ENCODE measurements around the gene ICAM2.
"Not testable (repeated sequence)": the region's sequence is repeated elsewhere in the genome, so short reads cannot be mapped to it uniquely, and the experiment has no call there.

ICAM2 gene

DNA sequence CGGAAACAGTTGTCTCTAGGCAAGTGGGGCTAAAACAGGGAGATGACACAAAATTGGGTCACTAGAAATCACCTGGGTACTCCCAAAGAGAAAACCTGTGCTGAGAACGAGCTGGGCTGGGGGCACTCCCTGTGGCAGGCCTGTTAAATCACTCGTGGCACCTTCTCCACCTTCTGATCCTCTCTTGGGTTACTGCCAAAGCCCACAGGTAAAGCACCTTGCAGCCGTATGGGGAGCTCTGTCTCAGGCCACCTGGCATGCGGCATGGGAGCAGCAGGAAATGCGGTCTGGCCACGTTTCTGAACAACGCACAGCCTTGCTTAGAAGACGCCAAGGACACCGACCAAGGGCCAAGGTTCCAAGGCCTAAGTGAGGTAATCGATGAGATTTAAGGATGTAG lies 21.5 kb upstream of the ICAM2 start:
- no peak for DNase-seq

DNA sequence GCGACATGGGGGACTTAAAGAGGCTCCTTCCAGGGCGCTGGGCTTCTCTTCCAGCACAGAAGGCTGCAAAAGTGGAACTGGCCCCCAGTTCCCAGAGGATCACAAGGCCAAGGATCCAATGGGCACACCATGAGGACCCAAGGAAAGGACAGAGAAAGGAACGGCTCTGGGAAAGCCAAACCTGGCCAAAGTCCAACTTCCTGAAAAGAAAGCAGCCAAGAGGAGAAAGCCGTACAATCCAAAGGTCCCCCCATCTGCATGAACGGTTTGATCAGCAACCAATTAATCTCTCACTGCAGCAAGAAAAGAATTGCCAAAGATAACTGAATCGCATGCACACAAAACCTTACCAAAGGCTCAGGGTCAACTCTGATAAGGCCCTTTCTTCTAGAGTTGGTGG lies 19.8 kb upstream of the ICAM2 start:
- no peak for DNase-seq

DNA sequence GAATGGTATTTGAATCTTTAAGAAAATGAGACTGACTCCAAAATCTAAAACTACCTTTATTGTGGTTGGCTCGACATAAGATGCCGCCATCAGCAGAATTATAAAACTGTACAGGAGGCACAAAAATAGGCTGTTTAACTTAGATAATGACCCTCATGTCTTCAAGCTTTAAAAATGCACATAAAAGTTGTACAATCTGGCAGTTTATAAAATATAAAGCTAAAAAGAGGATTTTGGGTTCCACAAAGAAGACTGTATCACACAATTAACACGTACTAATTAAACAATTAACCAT lies 18.6 kb upstream of the ICAM2 start:
- DNase-seq, result no peak

DNA sequence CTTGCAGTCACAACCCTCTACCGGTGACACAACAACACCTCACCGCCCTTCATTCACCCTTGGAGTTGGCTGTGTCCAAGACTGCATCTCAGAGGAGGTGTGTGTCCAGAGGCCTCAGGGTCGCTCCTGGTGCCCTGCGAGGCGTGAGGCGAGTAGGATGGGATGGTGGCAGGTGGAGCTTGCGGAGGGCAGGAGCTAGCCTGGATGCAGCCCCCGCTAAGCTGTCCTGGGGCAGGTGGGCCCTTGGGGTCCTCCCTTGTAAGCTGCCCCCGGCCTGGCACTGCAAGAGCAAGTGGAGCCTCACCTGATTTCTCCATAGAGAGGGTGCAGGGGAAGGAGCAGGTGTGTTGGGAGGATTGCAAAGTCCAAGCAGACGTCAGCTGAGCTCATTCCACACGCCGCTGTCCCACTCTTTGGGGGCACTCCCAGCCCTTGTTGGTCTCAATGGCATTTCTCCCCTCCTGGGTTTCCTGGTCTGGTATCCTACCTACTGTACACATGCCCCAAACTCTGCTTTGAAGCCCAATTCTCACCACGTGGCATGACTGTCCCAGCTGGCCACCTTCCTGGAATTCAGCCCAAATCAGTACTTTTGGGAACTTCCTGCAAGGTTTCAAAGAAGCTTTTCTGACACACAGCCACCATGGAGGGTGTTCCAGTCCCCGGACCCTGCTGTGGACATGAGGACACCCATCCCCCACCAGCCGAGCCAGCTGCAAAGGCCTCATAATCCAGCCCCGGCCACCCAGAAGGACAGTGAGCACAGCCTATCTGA lies 18.1 kb upstream of the ICAM2 start:
- DNase-seq, result no peak

DNA sequence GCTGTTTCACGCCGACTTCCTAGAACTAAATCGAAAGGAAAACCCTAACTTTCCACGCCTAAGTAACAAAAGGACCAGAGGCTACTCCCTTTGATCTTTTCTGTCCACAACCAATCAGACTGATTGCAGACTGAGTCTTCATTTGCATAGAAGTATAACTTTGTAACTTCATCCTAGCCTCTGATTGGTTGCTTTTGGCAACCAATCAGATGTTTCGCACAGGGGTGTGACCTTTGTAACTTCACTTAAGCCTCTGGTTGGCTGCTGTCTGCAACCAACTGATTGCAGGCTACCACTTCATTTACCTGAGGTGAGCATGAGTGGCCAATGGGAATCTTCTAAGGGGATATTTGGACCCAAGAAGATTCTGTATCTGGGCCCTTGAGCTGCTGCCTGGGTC lies 17.4 kb upstream of the ICAM2 start:
- DNase-seq, result no peak

DNA sequence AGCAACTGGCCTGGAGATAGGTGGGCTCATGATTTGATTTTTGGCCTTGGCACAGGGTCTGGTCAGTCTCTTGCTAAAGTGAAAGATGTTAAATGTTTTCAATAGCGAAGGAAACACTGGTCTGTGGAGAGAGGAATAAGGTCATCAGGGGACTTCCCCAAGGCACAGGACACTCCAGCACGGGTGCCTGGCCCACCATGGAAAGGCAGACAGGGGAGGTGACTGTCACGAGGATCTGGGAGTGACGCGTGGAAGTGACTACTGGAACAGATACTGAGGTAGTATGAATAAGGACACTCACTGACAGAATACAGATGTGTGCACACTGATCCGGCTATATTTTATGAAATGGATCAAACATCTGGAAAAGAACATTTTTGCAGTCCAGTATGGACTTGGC lies 16.7 kb upstream of the ICAM2 start:
- DNase-seq, result no peak

DNA sequence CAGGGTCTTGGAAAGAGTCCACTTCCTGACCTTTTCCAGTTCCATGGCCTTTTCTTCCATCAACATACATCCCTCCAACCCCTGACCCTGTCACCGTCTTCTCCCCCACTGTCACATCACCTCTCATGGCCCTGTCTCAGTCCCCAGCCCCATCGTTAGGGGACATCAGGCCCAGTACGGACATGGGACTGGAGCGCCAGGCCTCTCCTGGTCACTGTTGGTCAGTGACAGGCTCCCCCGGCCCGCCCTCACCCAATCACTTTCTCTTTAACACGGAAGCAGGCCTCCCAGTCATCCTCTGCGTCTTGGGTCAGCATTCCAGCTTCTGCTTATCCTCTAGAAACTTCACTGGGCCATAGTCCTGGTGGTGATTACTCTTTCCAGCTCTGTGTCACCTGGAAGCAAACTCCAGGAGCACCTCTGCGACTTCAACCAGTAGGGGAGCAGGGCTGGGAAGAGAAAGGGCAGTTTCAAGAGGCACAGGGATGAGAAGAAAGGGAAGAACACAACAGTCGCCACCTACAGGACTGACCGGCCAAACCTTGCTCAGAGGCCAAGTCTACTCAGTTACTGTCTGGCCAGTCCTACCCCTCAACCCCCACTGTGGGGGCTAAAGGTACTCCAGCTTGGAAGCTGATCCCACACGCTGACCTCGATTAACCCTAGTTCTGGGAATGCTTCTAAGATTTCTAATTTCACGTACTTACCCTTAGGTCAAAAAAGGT lies 15.9 kb upstream of the ICAM2 start:
- no peak for DNase-seq

DNA sequence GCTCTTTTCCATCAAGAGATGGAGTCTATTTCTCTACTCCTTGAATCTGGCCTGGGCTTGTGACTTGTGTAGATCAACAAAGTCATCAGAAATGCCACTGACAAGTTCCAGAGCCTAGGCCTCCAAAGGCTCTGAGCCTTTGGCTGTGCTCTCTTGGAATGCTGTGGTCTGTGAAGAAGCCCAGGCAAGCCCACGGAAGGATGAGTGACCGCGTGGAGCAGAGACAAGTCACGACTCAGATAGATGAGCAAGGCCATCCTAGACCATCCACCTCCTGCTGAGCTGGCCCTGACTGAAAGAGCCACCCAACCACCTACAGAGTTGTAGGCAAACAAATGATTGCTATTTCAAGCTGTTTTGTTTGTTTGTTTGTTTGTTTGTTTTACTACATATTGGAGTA lies 11.6 kb upstream of the ICAM2 start:
- DNase-seq, result no peak

DNA sequence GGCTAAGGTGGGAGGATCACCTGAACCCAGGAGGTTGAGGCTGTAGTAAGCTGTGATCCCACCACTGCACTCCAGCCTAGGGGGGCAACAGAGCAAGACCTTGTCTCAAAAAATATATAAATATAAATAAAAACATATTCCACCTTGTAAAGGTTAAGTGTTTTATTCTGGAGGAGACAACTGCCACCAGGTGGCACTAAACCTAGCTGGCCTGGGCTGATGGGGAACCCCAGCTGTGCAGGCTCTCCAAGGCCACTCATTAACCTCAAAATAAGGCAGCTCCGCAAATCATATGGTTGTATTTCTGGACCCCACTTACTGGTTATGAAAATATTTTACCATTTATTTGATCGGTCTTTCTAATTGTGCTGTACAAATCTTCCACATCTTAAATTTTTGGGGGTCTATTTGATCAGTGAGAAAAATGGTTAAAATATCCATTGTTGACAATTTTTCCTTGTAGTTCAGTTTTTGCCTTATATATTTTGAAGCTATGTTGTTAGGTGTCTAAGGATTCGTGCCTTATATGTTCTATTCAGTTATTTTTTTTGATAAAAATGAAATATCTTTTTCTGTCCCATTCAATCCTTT lies 8.5 kb upstream of the ICAM2 start:
- peak; percentile 54 to 65 for DNase-seq

DNA sequence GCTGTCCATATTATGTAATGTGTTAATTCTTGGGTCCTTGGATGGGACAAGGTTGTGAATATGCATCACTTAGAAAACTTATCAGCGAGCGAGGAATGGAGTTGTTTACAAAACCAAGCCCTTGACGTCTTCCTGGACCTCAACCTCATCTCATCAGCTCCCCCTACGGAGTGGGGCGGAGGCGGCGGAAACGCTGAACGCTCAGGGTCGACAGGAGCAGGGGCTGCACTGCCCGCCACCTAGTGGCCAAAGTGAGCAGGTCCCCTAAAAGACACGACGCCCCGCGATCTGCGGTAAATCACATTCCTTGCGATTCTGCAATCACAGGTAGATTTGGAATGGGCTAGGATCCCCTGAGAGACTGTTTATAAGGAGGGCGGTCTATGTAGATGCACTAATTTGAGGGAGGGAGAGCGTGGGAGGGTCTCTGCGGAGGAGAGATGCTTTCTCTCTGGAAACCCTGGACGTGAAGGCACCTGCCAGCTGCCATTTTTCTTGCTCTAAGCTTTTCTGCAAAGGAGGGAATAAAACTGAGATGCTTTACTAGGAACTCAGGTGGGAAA lies 5.4 kb upstream of the ICAM2 start:
- DNase-seq, result peak; percentile 70 to 79

DNA sequence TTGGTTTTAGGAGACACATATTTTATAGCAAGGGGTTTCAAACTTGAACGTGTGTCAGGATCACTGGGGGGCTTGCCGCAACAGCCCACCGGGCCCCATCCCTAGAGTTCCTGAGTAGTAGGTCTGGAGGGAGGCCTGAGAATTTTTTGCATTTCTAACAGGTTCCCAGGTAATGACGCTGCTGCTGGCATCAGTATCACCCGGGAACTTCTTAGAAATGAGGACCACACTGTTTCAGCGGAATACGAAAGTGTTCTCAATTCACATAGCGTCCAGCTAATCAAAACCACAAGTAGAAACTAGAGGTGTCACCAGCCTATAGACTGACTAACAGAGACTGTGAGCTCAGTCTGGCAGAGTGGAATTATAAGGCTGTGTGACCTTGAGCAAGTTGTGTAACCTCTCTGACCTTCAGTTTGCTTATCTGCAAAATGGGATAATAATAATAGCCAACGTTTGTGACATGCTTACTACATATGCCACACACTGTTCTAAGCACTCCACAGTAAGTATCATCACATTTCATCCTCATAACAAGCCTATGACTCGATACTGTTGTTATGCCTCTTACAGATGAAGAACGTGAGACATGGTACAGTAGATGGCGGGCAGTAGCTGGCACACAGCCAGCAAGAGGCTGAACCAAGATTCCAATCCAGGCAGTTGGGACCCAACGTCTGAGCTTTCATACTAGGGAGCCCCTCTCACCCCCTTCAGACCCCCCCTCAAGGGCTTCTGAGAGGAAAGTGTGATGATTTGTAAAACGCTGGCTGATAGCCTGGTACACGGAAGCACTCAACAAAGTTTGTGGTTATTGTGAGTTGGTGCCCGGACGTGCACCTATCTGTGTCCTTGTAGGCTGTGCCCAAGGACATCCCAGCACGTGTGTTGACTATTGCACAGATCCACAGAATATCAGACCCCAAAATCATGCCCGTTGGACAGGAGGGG lies 4.6 kb upstream of the ICAM2 start:
- no peak for DNase-seq

DNA sequence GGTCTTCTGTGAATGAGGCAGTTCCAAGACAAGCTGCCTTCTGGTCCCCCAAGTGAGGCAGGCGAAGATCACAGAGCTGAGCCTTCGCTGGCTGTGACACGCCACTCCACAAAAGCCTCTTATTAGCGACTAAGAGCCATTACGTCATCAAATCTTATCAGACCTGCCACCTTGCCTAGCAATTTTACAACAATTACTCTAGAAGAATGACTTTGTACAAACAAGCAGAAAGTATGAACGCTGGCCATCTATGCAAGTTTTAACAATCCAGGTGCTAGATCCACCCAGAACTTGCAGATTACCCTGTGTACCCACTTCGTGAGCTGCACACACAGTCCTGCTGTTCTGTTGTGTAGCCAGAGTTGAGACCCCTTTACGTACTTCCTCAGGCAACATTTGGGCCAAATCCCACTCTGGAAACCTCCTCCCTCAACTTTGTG lies 3.8 kb upstream of the ICAM2 start:
- DNase-seq, result no peak

DNA sequence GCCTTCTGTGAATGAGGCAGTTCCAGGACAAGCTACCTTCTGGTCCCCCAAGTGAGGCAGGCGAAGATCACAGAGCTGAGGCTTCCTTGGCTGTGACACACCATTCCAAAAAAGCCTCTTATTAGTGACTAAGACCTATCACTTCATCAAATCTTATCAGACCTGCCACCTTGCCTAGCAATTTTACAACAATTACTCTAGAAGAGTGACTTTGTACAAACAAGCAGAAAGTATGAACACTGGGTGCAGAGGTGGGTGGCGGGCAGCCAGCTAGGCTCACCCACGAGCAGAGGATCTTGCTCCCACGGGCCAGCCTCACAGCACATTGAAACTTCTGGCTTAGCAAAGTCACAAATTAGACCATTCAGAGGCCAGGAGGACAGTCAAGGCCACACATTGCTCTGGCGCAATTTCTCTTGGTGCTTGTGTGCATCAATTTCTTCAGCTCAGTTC lies 2.2 kb upstream of the ICAM2 start:
- DNase-seq, result no peak

DNA sequence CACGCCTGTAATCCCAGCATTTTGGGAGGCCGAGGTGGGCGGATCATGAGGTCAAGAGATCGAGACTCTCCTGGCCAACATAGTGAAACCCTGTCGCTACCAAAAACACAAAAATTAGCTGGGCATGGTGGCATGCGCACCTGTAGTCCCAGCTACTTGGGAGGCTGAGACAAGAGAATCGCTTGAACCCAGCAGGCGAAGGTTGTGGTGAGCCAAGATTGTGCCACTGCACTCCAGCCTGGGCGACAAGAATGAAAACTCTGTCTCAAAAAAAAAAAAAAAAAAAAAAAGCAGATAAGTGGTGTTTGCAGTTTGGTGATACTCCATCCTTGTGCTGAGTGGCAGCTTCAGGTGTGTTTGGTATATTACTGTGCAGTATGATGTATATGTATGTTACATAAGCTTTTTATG lies 877 bp downstream of the ICAM2 start:
- DNase-seq, result not testable (repeated sequence)

DNA sequence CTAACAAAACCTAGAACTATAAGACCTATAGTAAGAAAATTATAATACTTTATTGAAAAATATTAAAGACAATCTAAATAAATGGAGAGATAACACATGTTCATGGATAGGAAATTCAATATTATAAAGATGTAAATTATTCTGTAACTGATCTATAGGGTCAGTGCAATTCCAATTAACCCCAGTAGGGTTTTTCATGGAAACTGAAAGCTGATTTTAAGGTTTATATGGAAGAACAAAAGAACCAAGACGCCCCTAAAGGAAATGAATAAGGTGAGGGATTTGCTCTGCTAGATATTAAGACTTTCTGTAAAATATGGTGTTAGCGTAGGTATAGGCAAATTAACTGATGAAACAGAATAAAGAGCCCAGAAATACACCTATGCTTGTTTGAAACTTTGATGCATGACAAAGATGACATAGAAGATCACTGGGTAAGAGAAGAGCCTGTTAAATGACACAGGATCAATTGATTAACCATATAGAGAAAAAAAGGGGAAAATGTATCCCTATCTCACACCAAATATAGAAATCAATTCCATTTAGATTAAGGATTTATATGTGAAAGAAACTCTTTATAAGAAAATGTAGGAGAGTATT lies 3.0 kb downstream of the ICAM2 start:
- no peak for DNase-seq

DNA sequence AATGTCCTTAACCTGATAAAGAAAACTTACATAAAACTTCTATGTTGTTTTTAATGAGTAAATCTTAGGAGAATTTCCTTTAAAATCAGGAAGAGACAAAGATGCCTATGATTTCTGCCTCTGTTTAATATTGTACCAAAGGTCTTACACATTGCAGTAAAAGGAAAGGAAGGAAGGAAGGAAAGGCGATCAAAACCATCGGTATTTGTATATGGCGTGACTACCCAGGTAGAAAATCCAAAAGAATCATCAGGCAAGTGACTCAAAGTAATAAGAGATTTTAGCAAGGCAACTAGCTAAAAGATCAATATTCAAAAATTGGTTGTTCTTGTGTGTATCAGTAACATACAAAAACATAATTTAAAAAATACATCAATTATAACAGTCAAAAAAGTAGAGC lies 3.5 kb downstream of the ICAM2 start:
- no peak for DNase-seq

DNA sequence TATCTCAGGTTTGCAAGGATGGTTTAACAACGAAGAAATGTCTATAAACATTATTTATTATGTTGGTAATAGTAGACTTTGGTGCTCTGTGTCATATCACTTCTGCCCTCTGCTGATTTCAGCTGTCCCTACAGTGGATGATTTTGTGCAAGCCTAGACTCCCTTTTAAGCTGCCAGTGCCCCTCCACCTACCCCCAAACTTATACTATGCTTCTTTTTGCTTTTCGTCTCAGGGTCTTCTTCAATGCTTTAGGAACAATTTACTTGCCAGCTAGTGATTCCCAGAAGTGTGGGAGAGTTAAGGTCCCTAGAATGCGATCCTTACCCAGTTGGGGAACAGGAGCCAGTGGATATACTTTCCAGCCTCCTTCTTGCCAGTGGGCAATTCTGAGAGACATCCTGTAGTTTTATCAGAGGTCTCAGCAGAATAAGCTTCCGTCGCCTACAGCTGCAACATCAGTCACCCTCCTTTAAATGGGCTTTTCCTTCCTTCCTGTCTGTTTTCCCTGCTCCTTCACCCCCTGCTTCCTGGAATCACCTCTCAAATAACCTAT lies 4.1 kb downstream of the ICAM2 start:
- no peak for DNase-seq

DNA sequence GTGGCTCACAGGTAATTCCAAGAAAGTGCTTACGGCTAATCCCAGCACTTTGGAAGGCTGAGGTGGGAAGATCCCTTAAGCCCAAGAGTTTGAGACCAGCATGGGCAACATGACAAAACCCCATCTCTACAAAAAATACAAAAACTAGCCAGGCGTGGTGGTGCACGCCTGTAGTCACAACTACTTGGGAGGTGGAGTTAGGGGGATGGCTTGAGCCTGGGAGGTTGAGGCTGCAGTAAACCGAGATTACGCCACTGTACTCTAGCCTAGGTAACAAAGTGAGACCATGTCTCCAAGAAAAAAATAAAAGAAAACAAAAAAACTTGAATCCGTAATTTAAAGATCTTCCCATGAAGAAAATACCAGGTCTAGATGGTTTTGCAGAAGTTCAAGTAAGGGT lies 5.0 kb downstream of the ICAM2 start:
- DNase-seq, result no peak

DNA sequence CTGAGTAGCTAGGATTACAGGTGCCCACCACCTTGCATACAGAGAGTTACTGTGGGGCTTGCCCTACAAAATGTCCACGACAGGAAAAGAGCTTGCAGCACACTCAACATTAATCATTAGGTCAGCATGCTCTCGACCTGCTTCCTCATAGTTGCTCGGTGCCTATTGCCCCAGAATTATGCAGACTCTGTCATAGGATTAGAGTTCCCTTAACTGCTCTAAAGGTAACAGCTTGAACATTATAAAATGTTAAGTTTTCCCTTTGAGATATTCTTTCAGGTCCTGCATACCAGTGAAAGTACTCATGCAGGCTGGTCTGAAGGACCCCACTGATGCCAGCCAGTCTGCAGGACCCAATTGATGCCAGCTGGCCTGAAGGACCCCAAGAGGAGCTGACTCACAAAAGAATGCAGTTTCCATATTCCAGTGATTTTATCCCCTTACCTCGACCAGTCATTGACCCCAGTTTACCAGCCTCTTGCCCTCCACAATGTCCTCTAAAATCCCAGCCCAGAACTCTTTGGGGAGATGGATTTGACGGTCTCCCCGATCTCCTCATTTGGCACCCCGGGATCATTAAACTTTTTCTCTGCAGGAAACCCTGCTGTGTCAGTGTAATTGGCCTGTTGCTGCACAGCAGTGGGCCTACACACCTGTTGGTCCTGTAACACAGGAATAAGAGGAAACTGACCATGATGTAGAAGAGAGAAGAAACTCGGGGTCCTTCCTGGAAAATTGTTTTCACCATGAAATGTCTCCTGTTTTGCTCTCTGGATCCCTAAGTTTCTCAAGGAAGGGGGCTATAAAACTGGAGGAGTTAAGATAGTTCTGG lies 10.6 kb downstream of the ICAM2 start:
- DNase-seq, result no peak

DNA sequence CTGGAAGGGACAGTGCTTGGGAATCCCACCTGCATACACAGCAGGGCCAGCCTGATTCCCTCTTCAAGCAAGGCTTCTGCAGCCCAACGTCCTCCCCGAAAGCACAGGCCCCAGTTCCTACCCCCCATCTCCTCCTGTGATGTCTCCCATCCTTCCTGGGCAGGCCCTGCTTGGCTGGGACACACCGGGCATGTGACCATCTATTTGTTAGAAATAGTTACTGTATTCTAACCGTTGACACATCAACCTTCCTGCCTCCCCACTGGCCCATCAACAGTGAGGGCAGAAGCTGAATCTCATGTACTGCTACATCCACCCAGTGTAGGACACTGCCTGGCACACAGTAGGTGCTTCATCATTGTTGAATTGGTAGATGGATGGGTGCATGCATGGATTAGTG lies 11.6 kb downstream of the ICAM2 start:
- DNase-seq, result no peak

DNA sequence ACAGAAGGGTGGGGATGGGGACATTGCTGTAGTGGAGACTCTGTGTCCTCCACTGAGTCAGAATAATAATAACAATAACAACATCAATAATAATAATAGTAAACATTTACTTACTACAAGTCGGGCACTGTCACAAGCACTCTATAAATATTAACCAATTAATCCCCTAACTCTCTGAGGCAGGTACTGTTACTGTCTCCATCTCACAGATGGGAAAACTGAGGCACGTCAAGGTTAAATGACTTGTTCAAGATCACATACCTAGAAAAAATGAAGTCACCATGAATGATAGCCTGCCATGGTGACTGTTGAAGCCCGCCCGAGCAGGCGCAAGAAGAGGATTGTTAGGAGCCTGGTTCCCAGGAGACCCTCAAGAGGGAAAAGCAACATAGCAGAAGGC lies 12.1 kb downstream of the ICAM2 start:
- DNase-seq, result no peak

All from NCI-H524 (cell line).